ENCODE results near the gene DYNC2I2. TPM values are rescaled to one million over a fixed set of nuclear protein-coding genes. Genes with fewer than 3 reads are reported as not detected.
A peak's percentile ranks its signal among the peaks of the same experiment; 100 is the strongest.
"Not testable (repeated sequence)": the region's sequence is repeated elsewhere in the genome, so short reads cannot be mapped to it uniquely, and the experiment has no call there.

The DYNC2I2 gene
- polyA plus RNA-seq, 1 of the 3 experiments (the other 2 are of a cell fraction): 73.7 TPM

DNA sequence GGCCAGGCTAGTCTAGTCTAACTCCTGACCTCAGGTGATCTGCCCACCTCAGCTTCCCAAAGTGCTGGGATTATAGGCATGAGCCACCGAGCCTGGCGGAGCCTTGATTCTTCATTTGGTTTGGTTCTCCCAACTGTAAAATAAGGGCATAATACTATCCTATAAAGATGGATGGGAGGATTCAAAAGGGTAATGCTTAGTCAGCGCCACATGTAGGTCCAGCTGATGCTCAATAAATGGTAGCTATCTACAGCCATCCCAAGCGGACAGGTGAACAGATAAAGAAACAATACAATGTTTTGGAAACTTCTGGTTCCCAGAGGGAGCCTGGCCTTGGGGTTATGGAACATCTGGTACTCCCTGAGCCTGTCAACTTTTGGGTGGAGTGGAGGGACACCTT lies 18.7 kb upstream of the DYNC2I2 start (continued):
- TF ChIP-seq RAD21 (IDR thresholded peaks at IDR 0.05; ENCODE audit: low read length) (no peak), POLR2AphosphoS5 (IDR thresholded peaks at IDR 0.05; ENCODE audit: low read depth, low read length) (no peak), FOSL2 (IDR thresholded peaks at IDR 0.05; ENCODE audit: borderline replicate concordance, low read depth) (no peak)

DNA sequence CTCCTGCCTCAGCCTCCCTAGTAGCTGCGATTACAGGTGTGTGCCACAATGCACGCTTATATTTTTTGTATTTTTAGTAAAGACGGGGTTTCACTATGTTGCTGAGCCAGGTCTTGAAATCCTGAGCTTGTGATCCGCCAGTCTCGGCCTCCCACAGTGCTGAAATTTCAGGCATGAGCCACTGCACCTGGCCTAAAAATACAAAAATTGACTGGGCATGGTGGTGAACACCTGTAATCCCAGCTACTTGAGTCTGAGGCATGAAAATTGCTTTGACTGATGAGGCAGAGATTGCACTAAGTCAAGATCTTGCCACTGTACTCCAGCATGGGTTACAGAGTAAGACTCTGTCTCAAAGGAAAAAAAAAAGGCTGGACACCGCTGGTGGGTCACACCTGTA lies 13.1 kb upstream of the DYNC2I2 start:
- Histone ChIP-seq H3F3A (replicated peaks; ENCODE audit: insufficient read depth) (no peaks in the 10 kb centered on the region), H3K79me2 (ENCODE audit: insufficient read depth) (no peaks in the 10 kb centered on the region), H3K4me3 (ENCODE audit: low read depth in 2 of 2, low read length in 1 of 2) (no peak overlapping the region), H3K9ac (no peak overlapping the region), H3K27ac (ENCODE audit: low read depth in 2 of 2, low read length in 1 of 2) (no peak overlapping the region), H3K4me2 (no peak overlapping the region), H3K36me3 (replicated peaks in 1 of 2; ENCODE audit: control insufficient read depth in 1 of 2, insufficient read depth in 2 of 2, low read length in 1 of 2) (no peaks in the 10 kb centered on the region), H2AFZ (ENCODE audit: low read depth) (no peak overlapping the region), H3K9me2 (no peaks in the 10 kb centered on the region), H3K9me3 (no peaks in the 10 kb centered on the region), H3K4me1 (ENCODE audit: control insufficient read depth in 1 of 2, insufficient read depth in 2 of 2, low read depth in 1 of 2, low read length in 1 of 2) (no peaks in the 10 kb centered on the region), H3K27me3 (ENCODE audit: insufficient read depth) (no peaks in the 10 kb centered on the region), H4K20me1 (ENCODE audit: insufficient read depth) (no peaks in the 10 kb centered on the region)
- TF ChIP-seq FOXJ3 (CRISPR knock-in tag; IDR thresholded peaks at IDR 0.05): no peak
- TF ChIP-seq NRF1 (IDR thresholded peaks at IDR 0.05; ENCODE audit: low read depth, low read length): no peak
- no peak for TF ChIP-seq RXRA (IDR thresholded peaks at IDR 0.05; ENCODE audit: borderline replicate concordance, low read depth)
- no peak for TF ChIP-seq SIN3A (IDR thresholded peaks at IDR 0.05; ENCODE audit: borderline replicate concordance, low read depth, low read length)
- TF ChIP-seq TAF1 (IDR thresholded peaks at IDR 0.05; ENCODE audit: borderline replicate concordance, low read depth, low read length): no peak
- no peak for TF ChIP-seq RAD21 (IDR thresholded peaks at IDR 0.05; ENCODE audit: low read length)
- TF ChIP-seq FOSL2 (IDR thresholded peaks at IDR 0.05; ENCODE audit: borderline replicate concordance, low read depth): no peak
- no peak for TF ChIP-seq GABPA (IDR thresholded peaks at IDR 0.05; ENCODE audit: low read depth)
- no peak for TF ChIP-seq RFX5 (IDR thresholded peaks at IDR 0.05; ENCODE audit: low read length)
- TF ChIP-seq, protein P1, sequence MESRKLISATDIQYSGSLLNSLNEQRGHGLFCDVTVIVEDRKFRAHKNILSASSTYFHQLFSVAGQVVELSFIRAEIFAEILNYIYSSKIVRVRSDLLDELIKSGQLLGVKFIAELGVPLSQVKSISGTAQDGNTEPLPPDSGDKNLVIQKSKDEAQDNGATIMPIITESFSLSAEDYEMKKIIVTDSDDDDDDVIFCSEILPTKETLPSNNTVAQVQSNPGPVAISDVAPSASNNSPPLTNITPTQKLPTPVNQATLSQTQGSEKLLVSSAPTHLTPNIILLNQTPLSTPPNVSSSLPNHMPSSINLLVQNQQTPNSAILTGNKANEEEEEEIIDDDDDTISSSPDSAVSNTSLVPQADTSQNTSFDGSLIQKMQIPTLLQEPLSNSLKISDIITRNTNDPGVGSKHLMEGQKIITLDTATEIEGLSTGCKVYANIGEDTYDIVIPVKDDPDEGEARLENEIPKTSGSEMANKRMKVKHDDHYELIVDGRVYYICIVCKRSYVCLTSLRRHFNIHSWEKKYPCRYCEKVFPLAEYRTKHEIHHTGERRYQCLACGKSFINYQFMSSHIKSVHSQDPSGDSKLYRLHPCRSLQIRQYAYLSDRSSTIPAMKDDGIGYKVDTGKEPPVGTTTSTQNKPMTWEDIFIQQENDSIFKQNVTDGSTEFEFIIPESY (IDR thresholded peaks at IDR 0.05; ENCODE audit: borderline replicate concordance, low read depth): no peak
- WGBS (ENCODE audit: low lambda C conversion rate): 92% methylated on average over 6 of the region's 6 CpGs
- DNase-seq: no peak
- ChIA-PET POLR2A (no interaction called here), CTCF (no interaction called here)

DNA sequence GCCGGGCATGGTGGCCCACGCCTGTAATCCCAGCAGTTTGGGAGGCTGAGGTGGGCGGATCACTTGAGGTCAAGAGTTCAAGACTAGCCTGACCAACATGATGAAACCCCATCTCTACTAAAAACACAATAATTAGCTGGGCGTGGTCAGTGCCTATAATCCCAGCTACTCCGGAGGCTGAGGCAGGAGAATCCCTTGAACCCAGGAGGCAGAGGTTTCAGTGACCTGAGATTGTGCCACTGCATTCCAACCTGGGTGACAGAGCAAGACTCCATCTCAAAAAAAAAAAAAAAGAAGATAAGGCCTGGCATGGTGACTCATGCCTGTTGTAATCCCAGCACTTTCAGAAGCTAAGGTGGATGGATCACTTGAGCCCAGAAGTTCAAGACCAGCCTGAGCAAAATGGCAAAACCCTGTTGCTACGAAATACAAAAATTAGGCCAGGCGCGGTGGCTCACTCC lies 9.9 kb upstream of the DYNC2I2 start:
- H3K9ac ChIP-seq; H2AFZ ChIP-seq (ENCODE audit: low read depth); H3K4me2 ChIP-seq; H3K4me3 ChIP-seq (ENCODE audit: low read depth in 2 of 2, low read length in 1 of 2); CTCF ChIA-PET; H3K36me3 ChIP-seq (replicated peaks in 1 of 2; ENCODE audit: control insufficient read depth in 1 of 2, insufficient read depth in 2 of 2, low read length in 1 of 2); H3K4me1 ChIP-seq (ENCODE audit: control insufficient read depth in 1 of 2, insufficient read depth in 2 of 2, low read depth in 1 of 2, low read length in 1 of 2); DNase-seq; H4K20me1 ChIP-seq (ENCODE audit: insufficient read depth); H3K27me3 ChIP-seq (ENCODE audit: insufficient read depth); H3K79me2 ChIP-seq (ENCODE audit: insufficient read depth); H3K27ac ChIP-seq (ENCODE audit: low read depth in 2 of 2, low read length in 1 of 2); POLR2A ChIA-PET; H3F3A ChIP-seq (replicated peaks; ENCODE audit: insufficient read depth); H3K9me2 ChIP-seq; H3K9me3 ChIP-seq: not testable (repeated sequence)
- WGBS (ENCODE audit: low lambda C conversion rate): 85% methylated on average over 8 of the region's 8 CpGs
- peak; percentile 32; the same call in 1 of the 2 replicates for TF ChIP-seq FOSL2 (IDR thresholded peaks at IDR 0.05; ENCODE audit: borderline replicate concordance, low read depth)

Measured in SK-N-SH (cell line).